IgD-negative memory B cell (primary cell): ENCODE results near the gene KLF14. TPM values are rescaled to one million over a fixed set of nuclear protein-coding genes. Genes with fewer than 3 reads are reported as not detected.
"Not testable (repeated sequence)": the region's sequence is repeated elsewhere in the genome, so short reads cannot be mapped to it uniquely, and the experiment has no call there.

Experiments
- H3K27ac Mint-ChIP-seq, 3 donors: one replicate each; pipeline ENCODE4 v1.8.0; 2020 to 2022; ENCODE audit warnings: mild to moderate bottlenecking in 3 of 3, mixed read lengths in 3 of 3, moderate library complexity in 1 of 3
- H3K27me3 Mint-ChIP-seq: one replicate; pipeline ENCODE4 v1.8.0; 2021; ENCODE audit warnings: mixed read lengths
- H3K36me3 Mint-ChIP-seq: one replicate; pipeline ENCODE4 v1.8.0; 2020; ENCODE audit warnings: mild to moderate bottlenecking, mixed read lengths
- H3K4me1 Mint-ChIP-seq, 3 donors: one replicate each; pipeline ENCODE4 v1.8.0; 2020 to 2022; ENCODE audit warnings: mixed read lengths in 3 of 3, mild to moderate bottlenecking in 1 of 3
- H3K4me3 Mint-ChIP-seq, 4 donors: one replicate each; pipeline ENCODE4 v1.8.0; 2020 to 2022; ENCODE audit warnings: mild to moderate bottlenecking in 4 of 4, mixed read lengths in 4 of 4, moderate library complexity in 3 of 4
- H3K9me3 Mint-ChIP-seq, 3 donors: one replicate each; pipeline ENCODE4 v1.8.0; 2020 to 2021; ENCODE audit warnings: mixed read lengths in 3 of 3, mild to moderate bottlenecking in 1 of 3
- polyA plus RNA-seq: library from polyadenylated mRNA; unstranded; fragments of 300-500 nt; fragmentation: Illumina TruSeq; gene quantifications from one replicate; pipeline ENCODE4 v1.2.3, GENCODE V29; 2021

KLF14 gene
- polyA plus RNA-seq, 1 donor from 2014 or later: 0.11 TPM

GRCh38 chr7:130692396-130692795 lies 41.6 kb downstream of the KLF14 start:
- not testable (repeated sequence) for H3K4me1 Mint-ChIP-seq, H3K4me3 Mint-ChIP-seq, H3K27me3 Mint-ChIP-seq, H3K36me3 Mint-ChIP-seq, H3K9me3 Mint-ChIP-seq, H3K27ac Mint-ChIP-seq

GRCh38 chr7:130689683-130690082 lies 44.3 kb downstream of the KLF14 start:
- H3K27me3 Mint-ChIP-seq: peaks cover 3% of the 10 kb centered on the region
- H3K4me3 Mint-ChIP-seq: no peak overlapping the region
- no peak overlapping the region for H3K27ac Mint-ChIP-seq
- peaks cover 2% of the 10 kb centered on the region for H3K36me3 Mint-ChIP-seq
- H3K4me1 Mint-ChIP-seq: no peaks in the 10 kb centered on the region
- H3K9me3 Mint-ChIP-seq: peaks cover 0 to 8% (median 8%) of the 10 kb centered on the region in 3 donors

- H3K9me3 Mint-ChIP-seq: peaks cover 0 to 1% (median 0%) of the 10 kb centered on the region in 3 donors
- peaks cover 3% of the 10 kb centered on the region for H3K27me3 Mint-ChIP-seq
- no peaks in the 10 kb centered on the region for H3K4me1 Mint-ChIP-seq
- H3K27ac Mint-ChIP-seq: no peak overlapping the region
- H3K4me3 Mint-ChIP-seq: peak overlapping the region in 1 of 4 donors; percentile 17
- no peaks in the 10 kb centered on the region for H3K36me3 Mint-ChIP-seq
Observed at GRCh38 chr7:130683026-130683425, 51.0 kb downstream of the KLF14 start.

Other genes starting within 250 kb of the KLF14 start
- gene MEST, start 242.1 kb downstream of the KLF14 start, polyA plus RNA-seq: 5.7 TPM
- gene COPG2, start 65.5 kb downstream of the KLF14 start, polyA plus RNA-seq: 2.3 TPM
- not detected for gene TSGA13, start 47.7 kb downstream of the KLF14 start, polyA plus RNA-seq